ENCODE measurements around the gene CD2. TPM values are rescaled to one million over a fixed set of nuclear protein-coding genes. Genes with fewer than 3 reads are reported as not detected.
A peak's percentile ranks its signal among the peaks of the same experiment; 100 is the strongest.

Gene CD2
- total RNA-seq, 1 donor from 2014 or later: not detected

DNA sequence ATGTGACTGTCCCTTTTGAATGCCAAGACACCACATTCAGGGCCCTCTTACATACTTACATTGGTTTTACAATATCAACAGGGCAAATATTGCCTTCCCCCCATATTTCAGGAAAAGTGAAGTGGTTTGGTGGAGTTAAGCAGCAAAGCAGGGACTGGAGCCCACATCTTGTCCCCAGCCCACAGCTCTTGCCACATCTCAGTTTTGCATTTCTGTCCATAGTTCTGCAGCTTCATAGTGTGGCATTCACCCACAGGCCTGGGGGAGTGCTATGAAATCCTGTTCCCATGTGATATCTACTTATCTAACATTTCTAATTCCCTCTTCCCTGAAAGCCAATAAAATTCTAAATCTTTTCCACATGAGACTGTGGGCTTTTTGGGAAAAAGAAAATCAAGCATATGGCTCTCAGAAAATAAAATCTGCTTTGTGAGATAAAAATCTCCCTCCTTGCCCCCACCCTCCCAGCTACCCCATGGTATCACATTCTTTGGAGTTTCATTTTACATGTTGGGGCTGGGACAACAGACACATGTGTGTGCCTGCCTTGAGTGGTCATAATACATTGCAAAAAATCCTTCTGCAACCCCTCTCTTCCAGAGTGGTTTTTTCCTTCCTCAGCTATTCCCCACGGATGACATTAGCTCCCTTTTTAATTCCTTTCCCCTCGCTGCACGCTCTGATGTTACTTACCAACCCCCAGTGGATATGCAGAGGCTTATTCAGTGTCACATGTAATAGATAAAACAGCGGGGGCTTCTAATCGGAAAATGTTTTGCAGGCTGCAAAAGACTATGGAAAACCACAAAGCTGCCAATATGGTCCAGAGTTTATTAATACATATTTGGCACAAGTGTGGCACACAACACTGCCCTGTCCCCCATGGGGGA is 20.5 kb upstream of the CD2 start:
- FAIRE-seq (no peak), DNase-seq (ENCODE audit: low read depth) (peak; percentile 37)
- no peaks in the 10 kb centered on the region for H3K36me3 ChIP-seq (ENCODE audit: control insufficient read depth, insufficient read depth, low read length)
- H3K4me3 ChIP-seq (ENCODE audit: low read depth, low read length): no peak overlapping the region
- TF ChIP-seq, protein P1, sequence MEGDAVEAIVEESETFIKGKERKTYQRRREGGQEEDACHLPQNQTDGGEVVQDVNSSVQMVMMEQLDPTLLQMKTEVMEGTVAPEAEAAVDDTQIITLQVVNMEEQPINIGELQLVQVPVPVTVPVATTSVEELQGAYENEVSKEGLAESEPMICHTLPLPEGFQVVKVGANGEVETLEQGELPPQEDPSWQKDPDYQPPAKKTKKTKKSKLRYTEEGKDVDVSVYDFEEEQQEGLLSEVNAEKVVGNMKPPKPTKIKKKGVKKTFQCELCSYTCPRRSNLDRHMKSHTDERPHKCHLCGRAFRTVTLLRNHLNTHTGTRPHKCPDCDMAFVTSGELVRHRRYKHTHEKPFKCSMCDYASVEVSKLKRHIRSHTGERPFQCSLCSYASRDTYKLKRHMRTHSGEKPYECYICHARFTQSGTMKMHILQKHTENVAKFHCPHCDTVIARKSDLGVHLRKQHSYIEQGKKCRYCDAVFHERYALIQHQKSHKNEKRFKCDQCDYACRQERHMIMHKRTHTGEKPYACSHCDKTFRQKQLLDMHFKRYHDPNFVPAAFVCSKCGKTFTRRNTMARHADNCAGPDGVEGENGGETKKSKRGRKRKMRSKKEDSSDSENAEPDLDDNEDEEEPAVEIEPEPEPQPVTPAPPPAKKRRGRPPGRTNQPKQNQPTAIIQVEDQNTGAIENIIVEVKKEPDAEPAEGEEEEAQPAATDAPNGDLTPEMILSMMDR (IDR thresholded peaks at IDR 0.05; ENCODE audit: insufficient read depth, low read length, severe bottlenecking): no peak
- H3K27me3 ChIP-seq (ENCODE audit: control insufficient read depth, insufficient read depth, low read length): no peaks in the 10 kb centered on the region

DNA sequence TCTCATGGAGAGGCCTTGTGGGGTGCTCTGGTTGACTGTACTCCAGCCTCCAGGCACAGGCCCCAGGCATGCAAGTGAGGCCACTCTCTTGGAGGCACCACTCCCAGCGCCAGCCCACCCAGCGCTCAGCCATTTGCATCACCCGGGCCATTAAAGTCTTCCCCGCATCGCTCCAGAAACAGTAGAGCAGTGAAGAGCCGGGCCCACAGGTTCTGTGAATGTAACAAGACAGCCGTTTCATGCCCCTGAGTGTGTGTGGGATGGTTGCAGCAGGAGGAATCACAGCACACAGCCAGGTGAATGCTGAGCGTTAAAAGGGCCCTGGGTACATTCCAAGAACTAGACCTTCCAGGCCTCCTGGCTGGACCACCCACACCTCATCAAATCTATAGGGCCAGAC is 19.0 kb upstream of the CD2 start:
- Histone ChIP-seq H3K27me3 (ENCODE audit: control insufficient read depth, insufficient read depth, low read length) (no peaks in the 10 kb centered on the region), H3K4me3 (ENCODE audit: low read depth, low read length) (no peak overlapping the region), H3K36me3 (ENCODE audit: control insufficient read depth, insufficient read depth, low read length) (no peaks in the 10 kb centered on the region)
- FAIRE-seq (no peak), DNase-seq (ENCODE audit: low read depth) (no peak)
- TF ChIP-seq, protein P1 (IDR thresholded peaks at IDR 0.05; ENCODE audit: insufficient read depth, low read length, severe bottlenecking): no peak

- no peaks in the 10 kb centered on the region for H3K36me3 ChIP-seq (ENCODE audit: control insufficient read depth, insufficient read depth, low read length)
- DNase-seq (ENCODE audit: low read depth) (peak; percentile 60), FAIRE-seq (no peak)
- no peaks in the 10 kb centered on the region for H3K27me3 ChIP-seq (ENCODE audit: control insufficient read depth, insufficient read depth, low read length)
- no peak overlapping the region for H3K4me3 ChIP-seq (ENCODE audit: low read depth, low read length)
- TF ChIP-seq, protein P1 (IDR thresholded peaks at IDR 0.05; ENCODE audit: insufficient read depth, low read length, severe bottlenecking): peak; percentile 84
Observed at GRCh38 chr1:116737020-116737854, 17.0 kb upstream of the CD2 start.

GRCh38 chr1:116737855-116738321 is 16.3 kb upstream of the CD2 start:
- TF ChIP-seq, protein P1 (IDR thresholded peaks at IDR 0.05; ENCODE audit: insufficient read depth, low read length, severe bottlenecking): no peak
- no peaks in the 10 kb centered on the region for H3K36me3 ChIP-seq (ENCODE audit: control insufficient read depth, insufficient read depth, low read length)
- no peak for DNase-seq (ENCODE audit: low read depth)
- H3K4me3 ChIP-seq (ENCODE audit: low read depth, low read length): no peak overlapping the region
- no peaks in the 10 kb centered on the region for H3K27me3 ChIP-seq (ENCODE audit: control insufficient read depth, insufficient read depth, low read length)
- no peak for FAIRE-seq

DNA sequence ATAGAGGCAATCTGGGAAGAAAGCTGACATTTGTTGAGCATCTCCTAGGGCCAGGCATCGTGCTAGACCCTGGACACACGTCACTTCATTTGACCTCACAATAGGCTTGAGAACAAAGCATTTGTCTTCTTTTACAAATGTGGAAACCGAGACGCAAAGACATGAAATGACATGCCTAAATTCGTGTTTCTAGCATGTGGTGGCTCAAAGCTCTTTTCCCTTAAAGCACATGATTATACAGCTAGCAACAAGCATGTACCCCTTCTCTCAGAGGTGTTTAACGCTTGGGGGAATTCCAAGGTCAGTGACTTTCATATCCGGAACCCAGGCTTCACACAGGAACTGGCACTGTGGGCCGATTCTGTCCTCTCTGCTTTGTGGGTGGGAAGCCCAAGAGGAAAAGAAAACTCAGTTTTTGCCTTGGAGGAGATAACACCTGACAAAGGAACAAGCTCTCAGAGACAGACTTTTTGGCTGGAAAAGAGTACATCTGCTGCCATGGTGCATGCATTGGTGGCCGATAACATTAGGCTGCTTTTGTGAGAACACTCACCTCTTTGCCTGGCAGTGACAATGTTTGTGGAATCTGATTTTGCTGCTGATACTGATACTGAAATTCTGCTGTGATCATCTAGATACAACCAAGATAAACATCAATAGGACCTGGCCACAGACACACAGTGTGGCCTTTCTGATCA is 15.4 kb upstream of the CD2 start:
- DNase-seq (ENCODE audit: low read depth) (peak; percentile 92), FAIRE-seq (no peak)
- H3K4me3 ChIP-seq (ENCODE audit: low read depth, low read length): no peak overlapping the region
- H3K36me3 ChIP-seq (ENCODE audit: control insufficient read depth, insufficient read depth, low read length): no peaks in the 10 kb centered on the region
- no peaks in the 10 kb centered on the region for H3K27me3 ChIP-seq (ENCODE audit: control insufficient read depth, insufficient read depth, low read length)
- TF ChIP-seq, protein P1 (IDR thresholded peaks at IDR 0.05; ENCODE audit: insufficient read depth, low read length, severe bottlenecking): no peak

All from bronchial epithelial cell (primary cell).